Spinal cord (tissue), 10 donors: ENCODE results near the gene BRWD1. TPM values are rescaled to one million over a fixed set of nuclear protein-coding genes. Genes with fewer than 3 reads are reported as not detected.
"Not testable (repeated sequence)": the region's sequence is repeated elsewhere in the genome, so short reads cannot be mapped to it uniquely, and the experiment has no call there.

ENCODE experiments used
- DNase-seq, 6 donors: peaks; one replicate each; pipeline versions ENCODE4 v3.0.0 to v3.0.0-alpha.2; 2013 to 2015; ENCODE audit warnings: low spot score in 6 of 6, low read depth in 4 of 6
- H3K27ac ChIP-seq: one replicate; pipeline ENCODE4 v1.5.1; 2013; ENCODE audit warnings: low read depth, low read length, control low read depth
- H3K27me3 ChIP-seq: one replicate; pipeline ENCODE4 v1.6.1; 2013; ENCODE audit warnings: low read length; ENCODE audit not compliant: control insufficient read depth, insufficient read depth
- H3K36me3 ChIP-seq: one replicate; pipeline ENCODE4 v1.6.1; 2013; ENCODE audit warnings: low read length; ENCODE audit not compliant: control insufficient read depth, insufficient read depth
- H3K4me1 ChIP-seq: one replicate; pipeline ENCODE4 v1.6.1; 2013; ENCODE audit warnings: low read length; ENCODE audit not compliant: control insufficient read depth, insufficient read depth
- H3K4me3 ChIP-seq: one replicate; pipeline ENCODE4 v1.5.1; 2013; ENCODE audit warnings: low read depth, low read length, control low read depth
- H3K9me3 ChIP-seq: one replicate; pipeline ENCODE4 v1.6.1; 2013; ENCODE audit warnings: low read length; ENCODE audit not compliant: control insufficient read depth, insufficient read depth
- WGBS: methylation state at CpG from one replicate; pipeline ENCODE4 v1.1.5; 2013; ENCODE audit warnings: missing lambda C conversion rate; ENCODE audit not compliant: insufficient coverage; 5-methylcytosine and 5-hydroxymethylcytosine counted together
- polyA plus RNA-seq, 2 donors: library from polyadenylated mRNA; unstranded; fragments of 120-200 nt; gene quantifications; one replicate each; pipeline ENCODE4 v1.2.1, GENCODE V29; 2013; ENCODE audit not compliant: insufficient read length in 2 of 2
- total RNA-seq, 2 donors: library from RNA; depleted of rRNA in 1 of 2; stranded (reverse); fragments of 120-200 nt in 1 of 2; fragments of >200 nt in 1 of 2; gene quantifications; one replicate each; pipeline versions ENCODE4 v1.2.3 to v1.2.4, GENCODE V29; 2013 to 2014
- donor health status: healthy.

The BRWD1 gene
- total and polyA plus RNA-seq, 4 donors, result 78.2 to 180 (median 109) TPM

DNA sequence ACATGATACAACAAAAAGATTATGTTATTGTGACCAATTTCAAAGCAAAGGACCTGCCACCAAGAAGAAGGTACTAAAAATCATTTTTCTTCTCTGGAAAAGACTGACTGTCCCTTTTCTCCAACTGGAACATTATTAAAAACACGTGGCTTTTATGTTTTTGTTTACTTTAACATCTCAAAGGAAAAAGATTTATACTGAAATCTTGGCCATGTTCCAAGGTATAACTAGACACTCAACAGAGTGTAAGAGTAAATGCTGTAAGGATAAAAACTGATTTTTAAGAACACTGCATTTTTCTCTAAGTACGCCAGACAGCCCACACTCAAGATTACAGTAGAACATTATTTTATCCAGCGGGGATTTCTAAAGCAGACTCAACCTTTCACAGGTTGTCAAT lies 62.1 kb downstream of the BRWD1 start:
- DNase-seq, result peak in 2 of 6 donors; percentile 14 to 63
- Histone ChIP-seq H3K27me3 (no peaks in the 10 kb centered on the region), H3K9me3 (no peaks in the 10 kb centered on the region), H3K4me3 (no peak overlapping the region), H3K27ac (no peak overlapping the region), H3K36me3 (peaks cover 27% of the 10 kb centered on the region), H3K4me1 (no peaks in the 10 kb centered on the region)
- no CpG with 5 or more reads among the region's 3 CpGs for WGBS

DNA sequence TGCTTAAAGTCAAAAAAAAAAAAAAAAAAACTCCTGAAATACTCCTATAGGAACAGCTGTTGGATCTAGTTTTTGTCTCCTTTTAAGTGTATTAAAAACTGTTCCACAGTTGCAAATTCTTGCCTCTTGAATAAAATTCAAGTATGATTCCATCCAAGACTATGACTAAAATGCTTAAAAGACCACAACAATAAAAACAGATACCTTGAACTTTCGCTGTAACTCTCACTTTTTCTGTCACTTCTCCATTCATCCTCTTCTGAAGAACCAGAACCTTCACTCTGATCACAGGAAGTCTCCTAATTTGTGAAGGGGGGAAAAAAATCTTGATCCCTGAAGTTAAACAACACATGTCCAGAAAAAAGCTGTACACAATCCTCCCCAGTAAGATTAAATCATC lies 75.2 kb downstream of the BRWD1 start:
- Histone ChIP-seq H3K4me1 (no peaks in the 10 kb centered on the region), H3K4me3 (no peak overlapping the region), H3K27me3 (no peaks in the 10 kb centered on the region), H3K36me3 (peaks cover 14% of the 10 kb centered on the region), H3K27ac (no peak overlapping the region), H3K9me3 (no peaks in the 10 kb centered on the region)
- no peak for DNase-seq
- no CpG with 5 or more reads among the region's 1 CpG for WGBS

DNA sequence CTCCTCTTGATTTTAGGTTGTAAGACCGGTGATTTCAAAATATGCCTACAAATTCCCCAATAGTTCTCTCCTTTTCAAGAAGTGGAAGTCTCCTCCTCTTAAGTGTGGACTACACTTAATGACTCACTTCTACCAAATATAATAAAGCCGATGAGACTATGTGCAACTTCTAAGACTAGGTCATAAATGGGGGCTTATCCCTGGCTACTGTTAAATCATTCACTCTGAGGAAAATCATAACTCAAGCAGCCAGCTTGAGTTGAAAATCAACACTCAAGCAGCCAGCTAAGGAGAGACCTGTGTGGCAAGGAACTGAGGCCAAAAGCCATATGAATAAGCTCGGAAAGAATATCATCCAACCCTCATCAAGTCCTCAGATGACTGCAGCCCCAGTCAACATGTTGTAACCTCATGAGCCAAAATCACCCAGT lies 80.6 kb downstream of the BRWD1 start:
- no peak for DNase-seq
- Histone ChIP-seq H3K27ac (no peak overlapping the region), H3K27me3 (no peaks in the 10 kb centered on the region), H3K9me3 (no peaks in the 10 kb centered on the region), H3K36me3 (peaks cover 17% of the 10 kb centered on the region), H3K4me1 (no peaks in the 10 kb centered on the region), H3K4me3 (no peak overlapping the region)
- 100% methylated on average over 2 of the region's 3 CpGs for whole genome bisulfite sequencing

DNA sequence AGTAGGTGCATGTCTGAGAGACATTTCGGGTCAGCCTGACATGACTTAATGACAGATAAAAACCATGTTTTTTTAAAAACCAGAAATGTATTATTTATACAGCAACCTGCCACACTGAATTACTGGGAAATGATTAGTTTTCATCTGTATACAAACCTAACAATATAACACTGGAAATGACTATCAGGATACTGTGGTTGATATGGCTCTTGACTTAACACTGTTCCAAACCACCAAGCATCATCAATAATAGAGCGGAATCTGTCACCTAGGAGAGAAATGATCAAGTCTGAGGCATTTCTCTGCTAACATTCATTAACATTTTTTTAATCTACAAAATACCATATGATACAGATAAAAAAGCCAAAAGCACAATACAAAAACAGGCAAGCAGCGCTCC lies 88.5 kb downstream of the BRWD1 start:
- no CpG with 5 or more reads among the region's 3 CpGs for WGBS
- Histone ChIP-seq H3K9me3 (no peaks in the 10 kb centered on the region), H3K4me1 (no peaks in the 10 kb centered on the region), H3K27ac (no peak overlapping the region), H3K27me3 (no peaks in the 10 kb centered on the region), H3K36me3 (peaks cover 13% of the 10 kb centered on the region), H3K4me3 (no peak overlapping the region)
- no peak for DNase-seq

DNA sequence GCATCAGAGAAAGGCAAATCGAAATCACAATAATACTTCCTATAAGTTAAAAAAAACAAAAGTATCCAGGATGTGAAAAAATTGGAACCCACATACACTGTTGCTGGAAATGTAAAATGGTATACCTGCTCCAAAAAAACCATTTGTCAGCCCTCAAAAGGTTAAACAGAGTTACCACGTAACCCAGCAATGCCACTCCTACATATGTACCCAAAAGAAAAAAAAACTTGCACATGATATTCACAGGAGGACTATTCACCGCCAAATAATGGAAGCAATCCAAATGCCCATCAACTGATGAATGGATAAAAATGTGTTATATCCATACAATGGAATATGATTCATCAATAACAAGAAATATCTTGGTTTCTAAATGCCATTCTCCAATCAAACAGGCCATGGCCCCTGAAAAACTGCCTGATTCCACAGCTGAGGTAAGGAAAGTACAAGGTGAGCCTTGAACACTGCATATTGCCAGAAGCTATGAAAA lies 91.4 kb downstream of the BRWD1 start:
- H3K4me3 ChIP-seq, result no peak overlapping the region
- no peak for DNase-seq
- peaks cover 13% of the 10 kb centered on the region for H3K36me3 ChIP-seq
- H3K27me3 ChIP-seq, result no peaks in the 10 kb centered on the region
- no peaks in the 10 kb centered on the region for H3K4me1 ChIP-seq
- no CpG with 5 or more reads among the region's 3 CpGs for WGBS
- no peak overlapping the region for H3K27ac ChIP-seq
- H3K9me3 ChIP-seq, result no peaks in the 10 kb centered on the region

DNA sequence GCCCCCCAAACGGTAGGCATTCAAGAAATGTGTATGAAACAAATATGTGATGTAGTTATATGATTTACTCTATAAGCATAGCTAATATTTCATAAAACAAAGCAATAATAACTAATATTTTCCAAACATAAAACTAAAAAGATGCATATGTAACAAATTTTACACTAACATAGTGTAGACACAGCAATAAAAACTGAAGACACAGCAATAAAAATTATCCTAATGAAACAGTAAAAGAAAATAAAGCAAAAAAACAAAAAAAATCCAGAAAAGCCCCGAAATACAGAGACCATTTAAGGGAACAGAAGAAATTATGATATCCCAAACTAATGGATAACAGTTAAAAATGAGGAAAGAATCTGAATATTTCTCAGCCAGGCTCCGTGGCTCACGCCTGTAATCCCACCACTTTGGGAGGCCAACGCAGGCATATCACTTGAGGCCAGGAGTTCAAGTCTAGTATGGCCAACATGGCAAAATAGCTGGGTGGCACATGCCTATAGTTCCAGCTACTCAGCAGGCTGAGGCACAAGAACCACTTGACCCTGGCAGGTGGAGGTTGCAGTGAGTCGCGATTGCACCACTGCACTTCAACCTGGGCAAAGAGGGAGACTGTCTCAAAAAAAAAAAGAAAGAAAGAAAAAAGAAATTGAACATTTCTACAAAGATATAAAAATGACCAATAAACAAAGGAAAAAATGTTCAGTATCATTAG lies 92.0 kb downstream of the BRWD1 start:
- no peaks in the 10 kb centered on the region for H3K9me3 ChIP-seq
- no peak overlapping the region for H3K4me3 ChIP-seq
- no peak overlapping the region for H3K27ac ChIP-seq
- no peaks in the 10 kb centered on the region for H3K27me3 ChIP-seq
- 100% methylated on average over 3 of the region's 7 CpGs for WGBS
- H3K4me1 ChIP-seq, result no peaks in the 10 kb centered on the region
- DNase-seq, result no peak
- H3K36me3 ChIP-seq, result peaks cover 10% of the 10 kb centered on the region

DNA sequence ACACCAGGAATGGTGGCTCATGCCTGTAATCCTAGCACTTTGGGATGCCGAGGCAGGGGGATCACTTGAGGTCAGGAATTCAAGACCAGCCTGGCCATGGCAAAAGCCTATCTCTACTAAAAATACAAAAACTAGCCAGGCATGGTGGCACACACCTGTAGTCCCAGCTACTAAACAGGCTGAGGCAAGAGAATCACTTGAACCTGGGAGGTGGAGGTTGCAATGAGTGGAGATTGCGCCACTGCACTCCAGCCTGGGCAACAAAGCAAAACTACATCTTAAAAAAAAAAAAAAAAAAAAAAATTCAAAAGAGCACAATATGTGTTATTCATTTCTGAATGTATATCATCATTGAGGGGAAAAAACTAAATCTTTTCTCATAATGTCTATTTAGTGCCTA lies 92.6 kb downstream of the BRWD1 start:
- no CpG with 5 or more reads among the region's 2 CpGs for WGBS
- H3K9me3 ChIP-seq, result not testable (repeated sequence)
- peaks cover 10% of the 10 kb centered on the region for H3K36me3 ChIP-seq

DNA sequence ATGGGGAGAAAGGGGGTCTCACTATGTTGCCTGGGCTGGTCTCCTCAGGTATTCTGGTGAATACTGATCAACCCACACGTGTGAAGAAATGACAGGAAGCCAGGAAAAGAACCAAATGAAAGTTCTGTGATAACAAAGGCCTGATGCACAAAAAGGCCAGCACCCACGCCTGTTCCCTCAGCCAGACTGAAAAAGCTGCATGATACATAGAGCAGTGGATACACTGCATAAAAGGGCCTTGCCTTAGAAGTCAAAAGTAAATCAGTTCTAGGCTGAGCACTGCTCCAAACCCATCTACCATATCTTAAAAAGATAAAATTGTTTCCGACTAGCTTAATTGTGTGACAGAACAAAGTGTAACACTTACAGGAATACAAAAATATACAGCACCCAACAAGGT lies 93.3 kb downstream of the BRWD1 start:
- Histone ChIP-seq H3K27ac (no peak overlapping the region), H3K4me3 (no peak overlapping the region), H3K4me1 (no peaks in the 10 kb centered on the region), H3K36me3 (peaks cover 14% of the 10 kb centered on the region), H3K9me3 (no peaks in the 10 kb centered on the region), H3K27me3 (no peaks in the 10 kb centered on the region)
- no peak for DNase-seq
- WGBS, result 96% methylated on average over 2 of the region's 3 CpGs

More for the DNA sequence above, 92.6 kb downstream of the BRWD1 start:
- not testable (repeated sequence) for H3K4me3 ChIP-seq, H3K27ac ChIP-seq, H3K27me3 ChIP-seq, H3K4me1 ChIP-seq, DNase-seq

DNA sequence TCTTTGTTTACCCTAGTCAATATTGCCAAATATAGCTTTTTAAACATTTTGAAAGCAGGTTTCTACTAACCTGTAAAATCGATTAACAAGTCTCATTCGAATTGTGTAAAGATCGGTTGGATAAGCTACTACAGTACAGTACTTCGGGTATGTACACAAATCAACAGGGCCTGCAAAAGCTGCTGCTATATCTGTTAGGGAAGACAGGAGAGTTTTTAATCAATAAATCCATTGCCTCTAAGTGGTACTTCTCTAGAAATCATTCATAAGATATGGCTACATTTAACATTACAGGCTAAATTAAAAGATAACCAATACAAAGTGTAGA lies 95.4 kb downstream of the BRWD1 start:
- Histone ChIP-seq H3K36me3 (peaks cover 14% of the 10 kb centered on the region), H3K4me1 (no peaks in the 10 kb centered on the region), H3K9me3 (no peaks in the 10 kb centered on the region), H3K4me3 (no peak overlapping the region), H3K27ac (no peak overlapping the region), H3K27me3 (no peaks in the 10 kb centered on the region)
- DNase-seq, result no peak
- no CpG with 5 or more reads among the region's 4 CpGs for WGBS

DNA sequence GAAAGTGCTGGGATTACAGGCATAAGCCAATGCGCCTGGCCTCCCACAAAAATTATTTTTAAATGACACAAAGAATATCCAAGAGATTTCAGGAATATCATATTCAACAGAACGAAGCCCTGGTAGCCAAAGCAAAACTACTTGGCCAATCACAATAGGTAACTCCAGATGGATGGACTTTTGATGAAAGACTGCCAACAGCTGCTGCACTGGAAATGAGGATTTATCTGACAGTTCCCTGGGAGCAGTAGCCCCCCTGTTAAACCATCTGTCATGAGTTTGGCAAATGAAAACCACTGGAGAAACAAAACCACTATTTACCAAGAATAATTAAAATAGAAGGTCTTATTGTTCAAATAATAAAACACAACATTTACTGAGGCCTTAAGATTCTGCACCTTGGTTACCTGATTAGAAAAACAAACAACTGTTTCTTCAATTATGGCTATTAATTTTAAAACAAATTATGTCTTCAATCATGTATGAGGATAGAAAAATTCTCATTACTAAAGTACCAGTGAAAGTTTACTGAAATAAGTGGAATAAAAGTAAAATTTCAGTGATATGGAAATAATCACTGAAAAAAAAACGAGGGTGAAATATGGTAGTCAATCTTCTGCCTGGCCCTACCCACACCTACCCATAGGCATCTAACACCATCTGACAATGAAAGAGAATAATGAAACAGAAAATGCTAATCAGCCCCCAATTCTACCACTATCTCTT lies 95.9 kb downstream of the BRWD1 start:
- no peak overlapping the region for H3K4me3 ChIP-seq
- H3K36me3 ChIP-seq, result peaks cover 14% of the 10 kb centered on the region
- DNase-seq, result peak in 2 of 6 donors; percentile 40 to 42
- 71% methylated on average over 2 of the region's 3 CpGs for WGBS
- no peaks in the 10 kb centered on the region for H3K9me3 ChIP-seq
- H3K27me3 ChIP-seq, result no peaks in the 10 kb centered on the region
- H3K4me1 ChIP-seq, result no peaks in the 10 kb centered on the region
- H3K27ac ChIP-seq, result no peak overlapping the region
